ENCODE data around the gene RSPH4A. TPM values are rescaled to one million over a fixed set of nuclear protein-coding genes. Genes with fewer than 3 reads are reported as not detected.
"Not testable (repeated sequence)": the region's sequence is repeated elsewhere in the genome, so short reads cannot be mapped to it uniquely, and the experiment has no call there.

RSPH4A gene
- total RNA-seq, 1 donor from 2014 or later, result 0.29 TPM

- DNase-seq (ENCODE audit: extremely low read depth, low read depth, low spot score), result no peak
These were observed 7.9 kb downstream of the RSPH4A start for GRCh38 chr6:116624036-116624805.

DNA sequence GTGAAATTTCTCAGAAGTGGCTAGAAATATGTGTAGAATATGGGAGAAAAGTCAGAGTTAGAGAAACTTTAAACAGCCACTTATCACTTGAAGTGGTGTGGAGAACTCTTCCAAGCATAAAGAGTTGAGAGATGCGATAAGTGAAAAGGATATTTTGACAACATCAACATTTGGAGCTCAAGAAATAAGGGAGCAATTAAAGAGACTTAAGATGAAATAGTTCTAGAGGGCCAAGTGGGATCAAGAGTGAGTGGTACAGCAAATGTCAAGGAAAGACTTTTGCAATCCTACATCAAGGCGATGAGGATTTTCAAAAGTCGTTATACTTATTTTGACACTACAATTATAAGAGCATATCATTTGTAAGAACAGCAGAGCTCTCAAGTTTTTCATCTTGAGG lies 9.6 kb downstream of the RSPH4A start:
- DNase-seq (ENCODE audit: extremely low read depth, low read depth, low spot score), result no peak

GRCh38 chr6:116629563-116629981 lies 13.3 kb downstream of the RSPH4A start:
- DNase-seq (ENCODE audit: extremely low read depth, low read depth, low spot score), result no peak

DNA sequence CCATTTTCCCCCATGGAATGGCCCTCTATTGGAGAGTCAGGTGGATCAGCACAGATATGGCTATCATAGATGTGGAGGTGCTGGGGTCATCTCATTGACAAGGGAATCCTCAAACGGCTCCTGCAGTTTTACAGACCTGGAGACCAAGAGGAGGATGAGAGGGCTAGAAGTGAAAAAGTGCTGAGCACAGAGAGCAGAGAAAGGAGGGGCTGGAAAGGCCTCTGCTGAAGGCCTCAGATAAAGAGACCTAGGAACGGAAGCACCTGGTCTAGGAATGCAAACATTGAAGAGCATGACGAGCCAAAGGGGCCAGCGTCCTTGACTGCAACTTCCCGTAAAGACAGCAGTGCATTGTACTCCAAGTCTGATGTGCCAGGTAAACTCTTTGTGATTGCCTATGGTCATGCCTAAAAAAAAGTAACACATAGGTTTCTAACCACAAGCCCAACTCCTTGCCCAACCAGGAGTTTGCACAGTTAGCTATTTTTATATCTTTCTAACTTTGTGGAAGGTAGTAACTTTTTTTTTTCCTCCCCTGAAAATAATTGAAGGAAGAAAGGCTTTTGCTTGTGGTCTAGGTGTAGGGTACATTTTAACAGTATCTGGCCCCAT lies 15.2 kb downstream of the RSPH4A start:
- no peak for DNase-seq (ENCODE audit: extremely low read depth, low read depth, low spot score)

DNA sequence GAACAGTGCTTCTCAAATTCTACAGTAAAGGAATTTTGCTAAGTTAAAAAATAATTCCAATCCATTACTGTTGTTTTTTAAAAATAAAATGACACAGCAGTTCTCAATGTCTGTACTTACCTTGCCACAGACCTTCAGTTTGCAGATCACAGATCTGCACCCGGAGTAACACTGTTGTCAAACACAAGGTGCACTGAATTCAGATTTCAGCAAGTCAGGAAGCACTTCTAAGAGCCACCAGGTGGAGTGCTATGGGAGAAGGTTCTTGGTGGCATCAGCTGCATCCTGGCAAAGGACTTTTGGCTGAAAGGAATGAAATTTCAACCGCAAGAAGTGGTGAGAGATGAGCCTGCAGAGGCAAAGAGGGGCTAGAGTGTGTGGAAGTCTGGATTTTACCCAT lies 17.4 kb downstream of the RSPH4A start:
- DNase-seq (ENCODE audit: extremely low read depth, low read depth, low spot score), result no peak

DNA sequence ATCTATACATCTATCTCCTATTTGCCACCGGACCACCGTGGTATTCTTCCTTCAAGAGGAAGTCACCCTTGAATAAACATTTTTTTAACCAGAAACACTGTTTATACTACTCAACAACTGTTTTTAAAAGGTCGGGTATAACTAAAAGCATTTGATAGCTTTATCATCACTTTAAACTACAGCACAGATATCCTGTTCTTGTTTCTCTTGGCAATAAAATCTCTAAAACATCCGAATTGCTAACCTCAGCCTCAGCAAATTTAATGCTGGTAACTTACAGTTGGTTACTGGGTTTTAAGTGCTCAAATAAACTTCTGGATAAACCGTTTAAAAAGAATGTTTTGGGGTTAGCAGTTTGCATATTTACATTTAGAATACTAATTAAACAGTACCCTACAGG lies 31.9 kb downstream of the RSPH4A start:
- peak; percentile 77 for DNase-seq (ENCODE audit: extremely low read depth, low read depth, low spot score)

GRCh38 chr6:116649129-116649528 lies 32.9 kb downstream of the RSPH4A start:
- no peak for DNase-seq (ENCODE audit: extremely low read depth, low read depth, low spot score)

- no peak for DNase-seq (ENCODE audit: extremely low read depth, low read depth, low spot score)
These were observed 35.6 kb downstream of the RSPH4A start for GRCh38 chr6:116651916-116652315.

- DNase-seq (ENCODE audit: extremely low read depth, low read depth, low spot score), result no peak
These were observed 45.3 kb downstream of the RSPH4A start for GRCh38 chr6:116661594-116661993.

- DNase-seq (ENCODE audit: extremely low read depth, low read depth, low spot score), result no peak
These were observed 45.9 kb downstream of the RSPH4A start for GRCh38 chr6:116662202-116662601.

DNA sequence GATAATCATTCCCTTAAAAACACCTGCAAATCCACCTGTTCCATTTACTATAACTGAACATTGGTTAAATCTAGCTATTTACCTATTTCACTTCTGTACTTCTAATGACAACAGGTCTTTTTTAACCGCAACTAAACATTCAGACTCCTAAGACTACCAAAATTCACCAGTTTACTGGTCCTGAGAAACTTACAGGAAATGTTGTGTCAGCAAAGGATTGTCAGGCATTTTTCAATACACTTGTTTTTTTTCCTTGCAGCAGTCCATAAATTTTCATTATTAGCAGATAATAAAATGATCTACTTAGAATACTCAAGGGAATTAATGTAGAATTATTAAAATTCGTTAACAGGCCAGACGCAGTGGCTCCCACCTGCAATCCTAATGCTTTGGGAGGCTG lies 47.0 kb downstream of the RSPH4A start:
- DNase-seq (ENCODE audit: extremely low read depth, low read depth, low spot score), result no peak

DNA sequence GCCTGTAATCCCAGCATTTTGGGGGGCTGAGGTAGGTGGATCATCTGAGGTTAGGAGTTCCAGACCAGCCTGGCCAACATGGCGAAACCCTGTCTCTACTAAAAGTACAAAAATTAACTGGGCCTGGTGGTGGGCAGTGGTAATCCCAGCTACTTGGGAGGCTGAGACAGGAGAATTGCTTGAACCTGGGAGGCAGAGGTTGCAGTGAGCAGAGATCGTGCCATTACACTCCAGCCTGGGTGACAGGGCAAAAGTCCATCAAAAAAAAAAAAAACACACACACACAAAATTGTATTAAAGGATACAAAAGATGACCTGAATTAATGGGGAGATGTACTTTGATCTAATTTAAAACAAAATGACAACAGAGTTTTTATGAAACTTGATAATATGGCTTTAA lies 47.9 kb downstream of the RSPH4A start:
- DNase-seq (ENCODE audit: extremely low read depth, low read depth, low spot score), result not testable (repeated sequence)

GRCh38 chr6:116665464-116665863 lies 49.2 kb downstream of the RSPH4A start:
- no peak for DNase-seq (ENCODE audit: extremely low read depth, low read depth, low spot score)

DNA sequence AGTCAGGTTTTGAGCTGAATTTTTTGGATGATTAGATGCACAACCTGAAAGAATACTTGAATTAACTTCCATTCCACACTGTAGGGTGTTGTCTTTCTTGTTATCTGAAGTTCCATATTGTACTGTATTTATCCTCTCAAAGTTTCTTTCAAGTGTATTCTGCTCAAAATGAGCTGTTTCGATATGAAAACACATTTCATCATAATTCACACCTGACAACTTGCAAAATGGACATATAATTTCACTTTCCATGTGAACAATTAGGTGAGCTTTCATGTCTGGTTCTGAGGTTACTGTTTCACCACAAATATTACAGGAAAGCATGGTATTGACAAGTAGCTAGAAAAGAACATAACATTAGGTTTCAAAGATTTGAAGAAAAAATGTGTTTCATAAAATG lies 50.6 kb downstream of the RSPH4A start:
- DNase-seq (ENCODE audit: extremely low read depth, low read depth, low spot score), result no peak

GRCh38 chr6:116667623-116668022 lies 51.3 kb downstream of the RSPH4A start:
- DNase-seq (ENCODE audit: extremely low read depth, low read depth, low spot score), result no peak

- no peak for DNase-seq (ENCODE audit: extremely low read depth, low read depth, low spot score)
These were observed 56.0 kb downstream of the RSPH4A start for GRCh38 chr6:116672306-116672705.

DNA sequence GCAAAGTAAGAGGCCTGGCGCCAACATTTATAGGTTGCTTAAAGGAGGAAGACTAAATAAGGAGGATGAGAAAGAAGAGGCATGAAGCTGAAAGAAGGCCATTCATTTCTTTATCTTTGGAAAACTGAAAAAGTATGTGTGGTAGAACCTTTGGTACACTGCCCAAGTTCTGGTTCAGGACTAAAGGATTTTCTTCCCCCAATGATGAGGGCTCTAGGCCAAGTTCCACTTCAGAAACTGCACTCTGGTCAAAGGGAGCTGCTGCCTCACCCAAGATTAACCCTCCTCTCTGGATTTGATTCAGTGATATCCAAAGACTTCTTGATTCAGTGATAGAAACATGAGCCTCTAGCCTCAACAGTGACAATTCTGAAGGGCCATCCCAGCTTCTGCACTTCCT lies 59.7 kb downstream of the RSPH4A start:
- no peak for DNase-seq (ENCODE audit: extremely low read depth, low read depth, low spot score)

DNA sequence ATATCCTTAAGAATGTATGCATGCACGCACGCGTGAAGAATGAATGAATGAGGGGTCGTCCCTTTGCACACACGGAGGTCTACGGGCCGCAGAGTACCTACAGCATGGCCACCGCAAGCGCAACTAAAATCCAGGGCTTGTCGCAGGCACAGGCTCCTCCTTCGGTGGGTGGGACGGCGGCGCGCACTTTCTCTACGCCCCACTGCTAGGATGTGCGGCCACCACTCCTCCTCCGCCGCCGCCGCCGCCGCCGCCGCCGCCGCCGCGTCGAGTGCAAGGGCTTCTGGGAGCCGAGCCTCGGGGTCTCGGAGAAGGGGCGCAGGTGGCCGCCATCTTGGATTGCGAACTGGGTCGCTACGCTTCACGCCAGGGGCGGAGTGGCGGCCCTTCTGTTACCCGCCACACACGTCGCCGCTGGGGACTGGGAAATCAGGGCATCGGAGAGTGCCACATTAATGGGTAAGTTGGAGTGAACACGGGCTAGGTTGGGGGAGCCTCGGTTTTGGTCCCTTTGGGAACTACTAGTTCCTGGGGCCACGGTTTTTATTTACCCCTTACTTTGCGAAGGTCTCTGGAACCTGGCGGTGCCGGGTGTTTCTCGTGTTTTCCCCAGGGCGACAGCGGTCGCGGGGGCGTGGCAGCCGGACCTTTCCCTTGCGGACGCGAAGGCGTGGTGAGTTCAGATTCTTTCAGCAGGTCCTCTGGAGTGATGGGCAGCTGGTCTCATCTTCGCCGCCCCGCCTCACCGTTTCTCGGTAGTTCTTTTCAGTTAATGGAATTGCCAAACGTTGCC lies 64.8 kb downstream of the RSPH4A start, which contains the start of gene KPNA5:
Gene KPNA5, plus strand, starts transcription at position 332 of the 793 bp plus-strand sequence. Its CDS starts 124 bp downstream, at position 456.
- no peak for DNase-seq (ENCODE audit: extremely low read depth, low read depth, low spot score)

GRCh38 chr6:116682334-116682712 lies 66.0 kb downstream of the RSPH4A start:
- no peak for DNase-seq (ENCODE audit: extremely low read depth, low read depth, low spot score)

Data from glomerular endothelial cell (primary cell).